HG02610 (cell line): ENCODE results near the gene OR9A2.

Experiments used
- ATAC-seq: cut with Tn5 transposase; IDR thresholded peaks from one replicate; pipeline ENCODE4 v1.9.1; 2021; ENCODE audit warnings: mild to moderate bottlenecking, moderate library complexity; ENCODE audit not compliant: unreplicated experiment

Gene OR9A2

GRCh38 chr7:143027032-143027431 lies at the start of gene OR9A2:
OR9A2 (minus strand) TSS chr7:143027132; CDS start chr7:143027132, 0 bp downstream.
- ATAC-seq = no peak

GRCh38 chr7:143074141-143074540 lies 47.2 kb upstream of the OR9A2 start:
- ATAC-seq = no peak

GRCh38 chr7:143073556-143073955 lies 46.6 kb upstream of the OR9A2 start:
- no peak for ATAC-seq

- no peak for ATAC-seq
Observed at GRCh38 chr7:143069912-143070500, 43.1 kb upstream of the OR9A2 start.

- no peak for ATAC-seq
Observed at GRCh38 chr7:143068446-143068845, 41.5 kb upstream of the OR9A2 start.

GRCh38 chr7:143063741-143064140 lies 36.8 kb upstream of the OR9A2 start:
- no peak for ATAC-seq

- ATAC-seq = no peak
Observed at GRCh38 chr7:143055754-143056153, 28.8 kb upstream of the OR9A2 start.

GRCh38 chr7:143054621-143055020 lies 27.7 kb upstream of the OR9A2 start:
- no peak for ATAC-seq

- ATAC-seq = no peak
Observed at GRCh38 chr7:143052041-143052440, 25.1 kb upstream of the OR9A2 start, which contains the start of gene OR6V1. OR6V1 (plus strand) TSS chr7:143052341; CDS start chr7:143052341, 0 bp downstream.

GRCh38 chr7:143050931-143051330 lies 24.0 kb upstream of the OR9A2 start:
- no peak for ATAC-seq

- ATAC-seq = no peak
Observed at GRCh38 chr7:143049362-143049761, 22.4 kb upstream of the OR9A2 start.

GRCh38 chr7:143048827-143049226 lies 21.9 kb upstream of the OR9A2 start:
- no peak for ATAC-seq

GRCh38 chr7:143047326-143047725 lies 20.4 kb upstream of the OR9A2 start:
- no peak for ATAC-seq

- no peak for ATAC-seq
Observed at GRCh38 chr7:143046426-143046851, 19.5 kb upstream of the OR9A2 start.

- no peak for ATAC-seq
Observed at GRCh38 chr7:143043391-143043790, 16.5 kb upstream of the OR9A2 start.

- no peak for ATAC-seq
Observed at GRCh38 chr7:143042790-143043271, 15.9 kb upstream of the OR9A2 start.

GRCh38 chr7:143042159-143042789 lies 15.3 kb upstream of the OR9A2 start:
- no peak for ATAC-seq

- no peak for ATAC-seq
Observed at GRCh38 chr7:143041346-143041745, 14.4 kb upstream of the OR9A2 start.

GRCh38 chr7:143040209-143040715 lies 13.3 kb upstream of the OR9A2 start:
- ATAC-seq = no peak

GRCh38 chr7:143038635-143039034 lies 11.7 kb upstream of the OR9A2 start:
- no peak for ATAC-seq

- no peak for ATAC-seq
Observed at GRCh38 chr7:143027683-143028082, 751 bp upstream of the OR9A2 start.

- no peak for ATAC-seq
Observed at GRCh38 chr7:143025371-143025770, 1.6 kb downstream of the OR9A2 start.
